LoVo (cell line): ENCODE measurements around the gene CAP1.
"Not testable (repeated sequence)": the region's sequence is repeated elsewhere in the genome, so short reads cannot be mapped to it uniquely, and the experiment has no call there.

Source experiments
- DNase-seq: peaks from one replicate; pipeline ENCODE4 v3.0.0-alpha.2; 2016; ENCODE audit warnings: low spot score

The CAP1 gene

GRCh38 chr1:40032240-40032891 lies 8.2 kb upstream of the CAP1 start:
- peak; percentile 57 for DNase-seq

GRCh38 chr1:40034869-40035268 lies 5.7 kb upstream of the CAP1 start:
- DNase-seq = no peak

- DNase-seq = no peak
Measured at GRCh38 chr1:40036574-40036973, 4.0 kb upstream of the CAP1 start.

- not testable (repeated sequence) for DNase-seq
Measured at GRCh38 chr1:40037254-40037653, 3.3 kb upstream of the CAP1 start.

GRCh38 chr1:40038697-40039096 lies 1.8 kb upstream of the CAP1 start:
- DNase-seq = no peak

- DNase-seq = no peak
Measured at GRCh38 chr1:40039245-40039756, 1.2 kb upstream of the CAP1 start.

GRCh38 chr1:40039757-40040510 lies 595 bp upstream of the CAP1 start:
- peak; percentile 83 for DNase-seq

- no peak for DNase-seq
Measured at GRCh38 chr1:40041466-40041838, 923 bp downstream of the CAP1 start.

- DNase-seq = no peak
Measured at GRCh38 chr1:40042341-40042740, 1.8 kb downstream of the CAP1 start.

- DNase-seq = no peak
Measured at GRCh38 chr1:40044110-40044509, 3.6 kb downstream of the CAP1 start.

- DNase-seq = no peak
Measured at GRCh38 chr1:40045182-40045581, 4.7 kb downstream of the CAP1 start.

GRCh38 chr1:40045766-40046165 lies 5.2 kb downstream of the CAP1 start:
- DNase-seq = no peak

GRCh38 chr1:40047276-40047675 lies 6.7 kb downstream of the CAP1 start:
- DNase-seq = no peak

- DNase-seq = no peak
Measured at GRCh38 chr1:40047769-40048168, 7.2 kb downstream of the CAP1 start.

- DNase-seq = no peak
Measured at GRCh38 chr1:40049725-40050124, 9.2 kb downstream of the CAP1 start.

- DNase-seq = no peak
Measured at GRCh38 chr1:40050863-40051262, 10.3 kb downstream of the CAP1 start.

- DNase-seq = no peak
Measured at GRCh38 chr1:40053138-40053887, 12.8 kb downstream of the CAP1 start.

GRCh38 chr1:40056519-40057309 lies 16.2 kb downstream of the CAP1 start:
- no peak for DNase-seq

- DNase-seq = no peak
Measured at GRCh38 chr1:40057310-40058030, 16.9 kb downstream of the CAP1 start.

- DNase-seq = no peak
Measured at GRCh38 chr1:40058097-40058452, 17.5 kb downstream of the CAP1 start.
